Smooth muscle cell (in vitro differentiated cells): ENCODE measurements around the gene ACADS. TPM values are rescaled to one million over a fixed set of nuclear protein-coding genes. Genes with fewer than 3 reads are reported as not detected.

Source experiments
- DNase-seq: peaks from one replicate; lab custom pipeline; 2025; ENCODE audit not compliant: unreplicated experiment; lab: John Stamatoyannopoulos, UW
- H2AFZ ChIP-seq: fragments of 200-600 bp; sonication (generic); 2 replicates; pipeline ENCODE4 v1.6.0; 2016; ENCODE audit warnings: antibody characterized with exemption, low read depth, mild to moderate bottlenecking
- H3F3A ChIP-seq: fragments of 200-600 bp; sonication (generic); 2 replicates; pipeline ENCODE4 v1.6.0; 2017; ENCODE audit warnings: antibody characterized with exemption, low read depth
- H3K27ac ChIP-seq: fragments of 200-600 bp; sonication (generic); 2 replicates; pipeline ENCODE4 v1.5.1; 2016; ENCODE audit warnings: low read depth, mild to moderate bottlenecking
- H3K27me3 ChIP-seq: fragments of 200-600 bp; sonication (generic); 2 replicates; pipeline ENCODE4 v1.6.1; 2016; ENCODE audit warnings: low read depth, mild to moderate bottlenecking
- H3K36me3 ChIP-seq: fragments of 200-600 bp; sonication (generic); 2 replicates; pipeline ENCODE4 v1.5.1; 2016; ENCODE audit warnings: low read depth
- H3K4me1 ChIP-seq: fragments of 200-600 bp; sonication (generic); 2 replicates; pipeline ENCODE4 v1.5.1; 2016; ENCODE audit warnings: low read depth
- H3K4me2 ChIP-seq: fragments of 200-600 bp; sonication (generic); 2 replicates; pipeline ENCODE4 v1.6.0; 2016; ENCODE audit warnings: mild to moderate bottlenecking
- H3K4me3 ChIP-seq: fragments of 200-600 bp; sonication (generic); 2 replicates; pipeline ENCODE4 v1.5.1; 2016; ENCODE audit warnings: mild to moderate bottlenecking
- H3K79me2 ChIP-seq: fragments of 200-600 bp; sonication (generic); 2 replicates; pipeline ENCODE4 v1.6.0; 2016; ENCODE audit warnings: low read depth, mild to moderate bottlenecking
- H3K9ac ChIP-seq: fragments of 200-600 bp; sonication (generic); 2 replicates; pipeline ENCODE4 v1.6.0; 2016; ENCODE audit warnings: low read depth
- H3K9me3 ChIP-seq: fragments of 200-600 bp; sonication (generic); replicated peaks from 2 replicates; pipeline ENCODE4 v1.5.1; 2016; ENCODE audit warnings: low read depth
- H4K20me1 ChIP-seq: fragments of 200-600 bp; sonication (generic); 2 replicates; pipeline ENCODE4 v1.6.0; 2016; ENCODE audit warnings: low read depth
- WGBS: methylation state at CpG from one replicate; pipeline ENCODE4 v1.1.7; 2016; ENCODE audit warnings: low lambda C conversion rate; 5-methylcytosine and 5-hydroxymethylcytosine counted together
- polyA plus RNA-seq: library from polyadenylated mRNA; unstranded; fragments of >200 nt; fragmentation: Nextera tagmentation; extraction: Ambion mirVana; gene quantifications from 2 replicates; pipeline ENCODE4 v1.2.1, GENCODE V29; 2016
- total RNA-seq: library from RNA; depleted of rRNA; stranded (reverse); fragments of >200 nt; gene quantifications from 2 replicates; pipeline ENCODE4 v1.2.3, GENCODE V29; 2014
- TF ChIP-seq, protein P1 (sequence below): fragments of 200-600 bp; sonication (generic); IDR thresholded peaks from 2 replicates; pipeline ENCODE4 v1.5.1; 2017; ENCODE audit warnings: borderline replicate concordance, mild to moderate bottlenecking, antibody characterized with exemption; ENCODE audit not compliant: insufficient read depth, poor library complexity, severe bottlenecking

The ACADS gene
- total and polyA plus RNA-seq, 2 experiments from 2014 or later, result 3.7 to 14.0 TPM

- Histone ChIP-seq H3K4me1 (peaks cover 19% of the 10 kb centered on the region), H2AFZ (no peak overlapping the region), H3K9me3 (no peaks in the 10 kb centered on the region), H3K9ac (no peak overlapping the region), H3K27ac (no peak overlapping the region), H3F3A (no peaks in the 10 kb centered on the region), H3K4me3 (peak overlapping the region; percentile 73), H4K20me1 (peaks cover 69% of the 10 kb centered on the region), H3K36me3 (peaks cover under 1% of the 10 kb centered on the region), H3K79me2 (peaks cover 68% of the 10 kb centered on the region), H3K27me3 (no peaks in the 10 kb centered on the region), H3K4me2 (peak overlapping the region; percentile 94)
- DNase-seq, result no peak
- WGBS, result 66% methylated on average over 6 of the region's 6 CpGs
- TF ChIP-seq, protein P1, sequence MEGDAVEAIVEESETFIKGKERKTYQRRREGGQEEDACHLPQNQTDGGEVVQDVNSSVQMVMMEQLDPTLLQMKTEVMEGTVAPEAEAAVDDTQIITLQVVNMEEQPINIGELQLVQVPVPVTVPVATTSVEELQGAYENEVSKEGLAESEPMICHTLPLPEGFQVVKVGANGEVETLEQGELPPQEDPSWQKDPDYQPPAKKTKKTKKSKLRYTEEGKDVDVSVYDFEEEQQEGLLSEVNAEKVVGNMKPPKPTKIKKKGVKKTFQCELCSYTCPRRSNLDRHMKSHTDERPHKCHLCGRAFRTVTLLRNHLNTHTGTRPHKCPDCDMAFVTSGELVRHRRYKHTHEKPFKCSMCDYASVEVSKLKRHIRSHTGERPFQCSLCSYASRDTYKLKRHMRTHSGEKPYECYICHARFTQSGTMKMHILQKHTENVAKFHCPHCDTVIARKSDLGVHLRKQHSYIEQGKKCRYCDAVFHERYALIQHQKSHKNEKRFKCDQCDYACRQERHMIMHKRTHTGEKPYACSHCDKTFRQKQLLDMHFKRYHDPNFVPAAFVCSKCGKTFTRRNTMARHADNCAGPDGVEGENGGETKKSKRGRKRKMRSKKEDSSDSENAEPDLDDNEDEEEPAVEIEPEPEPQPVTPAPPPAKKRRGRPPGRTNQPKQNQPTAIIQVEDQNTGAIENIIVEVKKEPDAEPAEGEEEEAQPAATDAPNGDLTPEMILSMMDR, result no peak
These were observed 36.1 kb upstream of the ACADS start for GRCh38 chr12:120689397-120690082.

GRCh38 chr12:120690083-120690450 lies 35.6 kb upstream of the ACADS start:
- no peak for DNase-seq
- H3K9ac ChIP-seq, result no peak overlapping the region
- H4K20me1 ChIP-seq, result peaks cover 74% of the 10 kb centered on the region
- TF ChIP-seq, protein P1, result no peak
- peak overlapping the region; percentile 94 for H3K4me2 ChIP-seq
- WGBS, result 94% methylated on average over 2 of the region's 2 CpGs
- peaks cover 19% of the 10 kb centered on the region for H3K4me1 ChIP-seq
- H3K27me3 ChIP-seq, result no peaks in the 10 kb centered on the region
- H3K79me2 ChIP-seq, result peaks cover 68% of the 10 kb centered on the region
- peaks cover 3% of the 10 kb centered on the region for H3K36me3 ChIP-seq
- H3K27ac ChIP-seq, result no peak overlapping the region
- H3K4me3 ChIP-seq, result peak overlapping the region; percentile 73
- no peaks in the 10 kb centered on the region for H3K9me3 ChIP-seq
- H3F3A ChIP-seq, result no peaks in the 10 kb centered on the region
- H2AFZ ChIP-seq, result no peak overlapping the region

GRCh38 chr12:120690978-120691377 lies 34.6 kb upstream of the ACADS start:
- Histone ChIP-seq H3K36me3 (peaks cover 3% of the 10 kb centered on the region), H3K9ac (no peak overlapping the region), H3K27ac (no peak overlapping the region), H3K27me3 (no peaks in the 10 kb centered on the region), H4K20me1 (peaks cover 83% of the 10 kb centered on the region), H3F3A (no peaks in the 10 kb centered on the region), H2AFZ (no peak overlapping the region), H3K9me3 (no peaks in the 10 kb centered on the region), H3K79me2 (peaks cover 68% of the 10 kb centered on the region), H3K4me3 (no peak overlapping the region), H3K4me2 (no peak overlapping the region), H3K4me1 (peaks cover 19% of the 10 kb centered on the region)
- TF ChIP-seq, protein P1, result no peak
- WGBS, result 27% methylated on average over 3 of the region's 3 CpGs
- no peak for DNase-seq

- Histone ChIP-seq H3K4me2 (no peak overlapping the region), H4K20me1 (peaks cover 87% of the 10 kb centered on the region), H3K9ac (no peak overlapping the region), H3K9me3 (no peaks in the 10 kb centered on the region), H3K27ac (no peak overlapping the region), H3K4me1 (peaks cover 19% of the 10 kb centered on the region), H2AFZ (no peak overlapping the region), H3K4me3 (no peak overlapping the region), H3K36me3 (peaks cover 7% of the 10 kb centered on the region), H3K27me3 (no peaks in the 10 kb centered on the region), H3F3A (no peaks in the 10 kb centered on the region), H3K79me2 (peaks cover 65% of the 10 kb centered on the region)
- TF ChIP-seq, protein P1, result no peak
- whole genome bisulfite sequencing, result 80% methylated on average over 11 of the region's 11 CpGs
- no peak for DNase-seq
These were observed 33.0 kb upstream of the ACADS start for GRCh38 chr12:120692524-120693033.
